OCI-LY1 (cell line): ENCODE results near the gene COL25A1.

ENCODE experiments used
- H2AFZ ChIP-seq: fragments of 200-600 bp; sonication (generic), shearing (Covaris generic); 2 replicates; pipeline ENCODE4 v1.6.0; 2014; ENCODE audit warnings: antibody characterized with exemption, mild to moderate bottlenecking, low read length
- H3F3A ChIP-seq: fragments of 200-600 bp; sonication (generic), shearing (Covaris generic); 2 replicates; pipeline ENCODE4 v1.6.0; 2014; ENCODE audit warnings: mild to moderate bottlenecking, antibody characterized with exemption, low read length, moderate library complexity; ENCODE audit not compliant: insufficient read depth
- H3K27ac ChIP-seq: fragments of 200-600 bp; sonication (generic); 2 replicates; pipeline ENCODE4 v1.5.1; 2014; ENCODE audit warnings: low read length, mixed run types, mild to moderate bottlenecking, low read depth; ENCODE audit not compliant: poor library complexity, severe bottlenecking
- H3K27me3 ChIP-seq: fragments of 200-600 bp; sonication (generic); 2 replicates; pipeline ENCODE4 v1.6.0; 2014; ENCODE audit warnings: antibody characterized with exemption, mild to moderate bottlenecking, low read length, moderate library complexity; ENCODE audit not compliant: insufficient read depth
- H3K36me3 ChIP-seq: fragments of 200-600 bp; sonication (generic); 2 replicates; pipeline ENCODE4 v1.6.1; 2014; ENCODE audit warnings: mild to moderate bottlenecking, antibody characterized with exemption, low read length, moderate library complexity, mixed read lengths; ENCODE audit not compliant: insufficient read depth
- H3K4me1 ChIP-seq: fragments of 200-600 bp; sonication (generic); 2 replicates; pipeline ENCODE4 v1.5.1; 2014; ENCODE audit warnings: mild to moderate bottlenecking, low read length, moderate library complexity; ENCODE audit not compliant: insufficient read depth, severe bottlenecking
- H3K4me2 ChIP-seq: fragments of 200-600 bp; sonication (generic), shearing (Covaris generic); 2 replicates; pipeline ENCODE4 v1.6.1; 2014; ENCODE audit warnings: low read length
- H3K4me3 ChIP-seq: fragments of 200-600 bp; sonication (generic); 2 replicates; pipeline ENCODE4 v1.5.1; 2014; ENCODE audit warnings: low read length, low read depth, mild to moderate bottlenecking, mixed read lengths; ENCODE audit not compliant: poor library complexity, severe bottlenecking
- H3K79me2 ChIP-seq: fragments of 200-600 bp; shearing (Covaris generic); 2 replicates; pipeline ENCODE4 v1.6.1; 2016; ENCODE audit warnings: mixed run types, low read length, mixed read lengths; ENCODE audit not compliant: insufficient read depth
- H3K9ac ChIP-seq: fragments of 200-600 bp; sonication (generic), shearing (Covaris generic); 2 replicates; pipeline ENCODE4 v1.6.1; 2014; ENCODE audit warnings: mild to moderate bottlenecking, low read length, mixed read lengths
- H3K9me2 ChIP-seq: fragments of 200-600 bp; sonication (generic), shearing (Covaris generic); 2 replicates; pipeline ENCODE4 v1.6.1; 2014; ENCODE audit warnings: low read depth, mild to moderate bottlenecking, low read length, mixed read lengths
- H3K9me3 ChIP-seq: fragments of 200-600 bp; shearing (Covaris generic); 2 replicates; pipeline ENCODE4 v1.6.1; 2014; ENCODE audit warnings: low read length, mixed read lengths
- H4K20me1 ChIP-seq: fragments of 200-600 bp; sonication (generic), shearing (Covaris generic); 2 replicates; pipeline ENCODE4 v1.6.0; 2016; ENCODE audit warnings: mild to moderate bottlenecking, low read length; ENCODE audit not compliant: insufficient read depth
- CTCF ChIP-seq: fragments of 200-600 bp; sonication (generic), shearing (Covaris generic); IDR thresholded peaks from 2 replicates; pipeline ENCODE4 v1.5.1; 2017; ENCODE audit warnings: mild to moderate bottlenecking, antibody characterized with exemption, low read length, moderate library complexity, mixed read lengths
- EZH2 ChIP-seq: fragments of 200-600 bp; sonication (generic), shearing (Covaris generic); IDR thresholded peaks from 2 replicates; pipeline ENCODE4 v1.8.0; 2017; ENCODE audit warnings: borderline replicate concordance, mixed run types, mild to moderate bottlenecking, antibody characterized with exemption, low read length, moderate library complexity, mixed read lengths

The COL25A1 gene

GRCh38 chr4:108810087-108810486, 492.4 kb downstream of the COL25A1 start:
- TF ChIP-seq EZH2, result no peak
- no peak for TF ChIP-seq CTCF
- no peak overlapping the region for H2AFZ ChIP-seq
- no peaks in the 10 kb centered on the region for H3F3A ChIP-seq
- H3K9me3 ChIP-seq, result no peaks in the 10 kb centered on the region
- H3K79me2 ChIP-seq, result no peaks in the 10 kb centered on the region
- H3K36me3 ChIP-seq, result no peaks in the 10 kb centered on the region
- H3K9ac ChIP-seq, result no peak overlapping the region
- no peak overlapping the region for H3K4me2 ChIP-seq
- H3K4me1 ChIP-seq, result no peaks in the 10 kb centered on the region
- no peaks in the 10 kb centered on the region for H4K20me1 ChIP-seq
- no peaks in the 10 kb centered on the region for H3K9me2 ChIP-seq
- no peaks in the 10 kb centered on the region for H3K27me3 ChIP-seq
- H3K4me3 ChIP-seq, result no peak overlapping the region
- H3K27ac ChIP-seq, result no peak overlapping the region

- H3K4me2 ChIP-seq, result no peak overlapping the region
- H3K4me3 ChIP-seq, result no peak overlapping the region
- TF ChIP-seq CTCF, result no peak
- TF ChIP-seq EZH2, result no peak
- H3K79me2 ChIP-seq, result no peaks in the 10 kb centered on the region
- no peak overlapping the region for H3K27ac ChIP-seq
- H3F3A ChIP-seq, result no peaks in the 10 kb centered on the region
- no peaks in the 10 kb centered on the region for H3K9me3 ChIP-seq
- no peaks in the 10 kb centered on the region for H3K27me3 ChIP-seq
- no peak overlapping the region for H2AFZ ChIP-seq
- H3K9me2 ChIP-seq, result no peaks in the 10 kb centered on the region
- no peaks in the 10 kb centered on the region for H3K4me1 ChIP-seq
- H4K20me1 ChIP-seq, result no peaks in the 10 kb centered on the region
- H3K36me3 ChIP-seq, result no peaks in the 10 kb centered on the region
- H3K9ac ChIP-seq, result no peak overlapping the region
Measured at GRCh38 chr4:108804648-108805273, 497.7 kb downstream of the COL25A1 start.

GRCh38 chr4:108799306-108799705, 503.2 kb downstream of the COL25A1 start:
- Histone ChIP-seq H3K9me2 (no peaks in the 10 kb centered on the region), H2AFZ (no peak overlapping the region), H3K79me2 (no peaks in the 10 kb centered on the region)

More at GRCh38 chr4:108799306-108799705, 503.2 kb downstream of the COL25A1 start:
- Histone ChIP-seq H3K27me3 (no peaks in the 10 kb centered on the region), H3K9me3 (no peaks in the 10 kb centered on the region), H4K20me1 (no peaks in the 10 kb centered on the region), H3K9ac (no peak overlapping the region), H3K4me1 (no peaks in the 10 kb centered on the region), H3K27ac (no peak overlapping the region), H3F3A (no peaks in the 10 kb centered on the region), H3K4me3 (no peak overlapping the region), H3K4me2 (no peak overlapping the region), H3K36me3 (no peaks in the 10 kb centered on the region)
- TF ChIP-seq CTCF, result no peak
